ENCODE data around the gene GALT. TPM values are rescaled to one million over a fixed set of nuclear protein-coding genes. Genes with fewer than 3 reads are reported as not detected.

Gene GALT
- total RNA-seq, 6 experiments from 2014 or later = 58.2 to 157 (median 117) TPM

- no peak for TF ChIP-seq CTCF (IDR thresholded peaks at IDR 0.05)
- TF ChIP-seq POLR2A (IDR thresholded peaks at IDR 0.05) = no peak
- WGBS (ENCODE audit: insufficient coverage, low coverage, low lambda C conversion rate, missing lambda C conversion rate) = 58% methylated on average over 1 of the region's 1 CpG
- Histone ChIP-seq H3K36me3 (no peaks in the 10 kb centered on the region), H3K9me3 (no peaks in the 10 kb centered on the region), H3K27ac (no peak overlapping the region), H3K4me1 (peaks cover 0 to 29% (median 13%) of the 10 kb centered on the region in 4 donors), H3K4me3 (no peak overlapping the region), H3K27me3 (no peaks in the 10 kb centered on the region)
- DNase-seq (no peak), ATAC-seq (no peak)
- intact Hi-C loops (cut with DNase I) = no loop called here
These were observed 40.3 kb downstream of the GALT start for GRCh38 chr9:34686732-34687131.

GRCh38 chr9:34687276-34688030 is 41.0 kb downstream of the GALT start:
- WGBS (ENCODE audit: insufficient coverage, low coverage, low lambda C conversion rate, missing lambda C conversion rate) = 82% methylated on average over 7 of the region's 10 CpGs
- H3K27me3 ChIP-seq = no peaks in the 10 kb centered on the region
- H3K36me3 ChIP-seq = no peaks in the 10 kb centered on the region
- DNase-seq (no peak), ATAC-seq (no peak)
- peaks cover 0 to 29% (median 13%) of the 10 kb centered on the region in 4 donors for H3K4me1 ChIP-seq
- no peak overlapping the region for H3K4me3 ChIP-seq
- intact Hi-C loops (cut with DNase I) = no loop called here
- H3K9me3 ChIP-seq = no peaks in the 10 kb centered on the region
- peak overlapping the region in 1 of 3 donors; percentile 45 for H3K27ac ChIP-seq
- TF ChIP-seq CTCF (IDR thresholded peaks at IDR 0.05) (no peak), POLR2A (IDR thresholded peaks at IDR 0.05) (no peak)

GRCh38 chr9:34688329-34689115 is 42.0 kb downstream of the GALT start:
- H3K4me1 ChIP-seq = peaks cover 0 to 29% (median 13%) of the 10 kb centered on the region in 4 donors
- TF ChIP-seq POLR2A (IDR thresholded peaks at IDR 0.05) (no peak), CTCF (IDR thresholded peaks at IDR 0.05) (no peak)
- whole genome bisulfite sequencing (ENCODE audit: insufficient coverage, low coverage, low lambda C conversion rate, missing lambda C conversion rate) = 29% methylated on average over 1 of the region's 5 CpGs
- H3K4me3 ChIP-seq = no peak overlapping the region
- ATAC-seq = peak; percentile 85 to 95 (median 88)
- H3K27ac ChIP-seq = peak overlapping the region in 2 of 3 donors; percentile 32 to 70
- H3K9me3 ChIP-seq = no peaks in the 10 kb centered on the region
- H3K27me3 ChIP-seq = no peaks in the 10 kb centered on the region
- no peaks in the 10 kb centered on the region for H3K36me3 ChIP-seq
- peak; percentile 48 to 90 (median 88) for DNase-seq
- intact Hi-C loops (cut with DNase I) = no loop called here

GRCh38 chr9:34689116-34689470 is 42.6 kb downstream of the GALT start:
- WGBS (ENCODE audit: insufficient coverage, low coverage, low lambda C conversion rate, missing lambda C conversion rate) = 40% methylated on average over 2 of the region's 4 CpGs
- Histone ChIP-seq H3K27ac (peak overlapping the region in 2 of 3 donors; percentile 32 to 70), H3K27me3 (no peaks in the 10 kb centered on the region), H3K4me3 (no peak overlapping the region), H3K9me3 (no peaks in the 10 kb centered on the region), H3K36me3 (no peaks in the 10 kb centered on the region), H3K4me1 (peaks cover 0 to 29% (median 13%) of the 10 kb centered on the region in 4 donors)
- TF ChIP-seq CTCF (IDR thresholded peaks at IDR 0.05) = no peak
- TF ChIP-seq POLR2A (IDR thresholded peaks at IDR 0.05) = no peak
- ATAC-seq (peak in 3 of 4 donors; percentile 17 to 49 (median 42)), DNase-seq (no peak)
- intact Hi-C loops (cut with DNase I) = no loop called here

Measured in right lobe of liver (tissue), 6 donors.